Colon (tissue), 2 donors: ENCODE data around the gene MYH14.

Source experiments
- FAIRE-seq: peaks from 2 replicates; lab custom pipeline; 2012; peaks lifted over from hg19 to GRCh38; lab: Jason Lieb, UNC
- donor health status: control.
- donor health status: control.

The MYH14 gene

DNA sequence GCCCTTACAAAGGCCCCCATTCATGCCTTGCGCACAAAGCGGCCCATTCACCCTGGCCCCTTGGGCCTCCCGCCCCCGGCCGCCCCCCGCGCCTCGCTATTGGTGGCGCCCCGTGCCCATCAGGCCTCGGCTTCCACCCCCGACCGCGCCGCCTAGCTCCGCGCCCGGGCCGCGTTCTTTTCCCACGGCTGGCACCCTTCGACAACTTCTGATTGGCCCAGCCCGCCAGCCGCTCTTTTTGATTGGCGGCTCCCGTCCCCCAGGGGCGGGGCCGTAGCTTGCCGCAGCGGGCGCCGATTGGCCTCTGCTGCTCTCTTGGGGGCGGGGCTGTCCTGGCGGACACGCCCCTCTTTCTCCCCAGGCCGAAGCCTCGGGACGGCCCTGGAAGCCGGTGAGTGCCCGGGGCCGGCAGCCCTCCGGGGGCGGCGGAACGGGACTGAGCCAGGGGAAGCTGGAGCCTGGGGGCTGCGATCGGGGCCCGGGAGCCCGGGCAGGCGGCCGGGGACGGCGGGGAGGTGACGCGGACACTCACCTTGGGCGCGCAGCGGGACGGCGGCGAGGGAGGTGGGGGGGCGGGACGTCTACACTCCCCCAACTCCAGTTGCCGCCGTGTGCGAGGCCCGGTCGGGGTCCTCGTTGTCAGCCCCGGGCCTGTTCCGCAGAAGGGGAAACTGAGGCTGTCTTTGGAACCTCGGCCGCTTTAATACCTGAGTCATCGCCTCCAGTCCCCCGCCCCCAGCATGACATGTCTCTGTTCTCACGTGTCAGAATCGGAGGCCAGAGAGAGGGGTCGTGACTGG lies at the start of gene MYH14:
TSS of gene MYH14 (plus strand) at position 342 of the 800 bp plus-strand sequence. CDS start 6,744 bp downstream, outside the sequence.
- no peak for FAIRE-seq

- no peak for FAIRE-seq
Measured at GRCh38 chr19:50154529-50154928, 48.9 kb upstream of the MYH14 start.

- FAIRE-seq: no peak
Measured at GRCh38 chr19:50155520-50156109, 47.8 kb upstream of the MYH14 start.

DNA sequence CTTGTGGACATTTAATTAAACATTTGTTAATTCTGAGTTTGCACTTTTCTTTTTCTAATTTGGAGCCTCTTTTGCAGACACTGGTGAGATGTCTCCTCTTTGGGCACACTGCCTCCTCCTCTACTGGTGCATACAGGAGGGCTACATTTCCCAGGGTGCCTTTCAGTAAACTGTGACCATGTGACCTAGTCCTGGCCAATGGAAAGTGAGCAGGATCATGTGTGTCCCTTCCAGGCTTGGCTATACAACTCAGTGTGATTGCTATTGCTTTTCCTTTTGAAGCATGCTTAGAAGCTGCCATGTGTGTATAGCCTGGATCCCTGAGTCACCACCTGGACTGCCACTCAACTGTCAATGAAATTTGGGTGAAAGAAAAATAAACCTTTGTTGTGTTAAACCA lies 44.8 kb upstream of the MYH14 start:
- no peak for FAIRE-seq

- FAIRE-seq: no peak
Measured at GRCh38 chr19:50159078-50159477, 44.3 kb upstream of the MYH14 start.

DNA sequence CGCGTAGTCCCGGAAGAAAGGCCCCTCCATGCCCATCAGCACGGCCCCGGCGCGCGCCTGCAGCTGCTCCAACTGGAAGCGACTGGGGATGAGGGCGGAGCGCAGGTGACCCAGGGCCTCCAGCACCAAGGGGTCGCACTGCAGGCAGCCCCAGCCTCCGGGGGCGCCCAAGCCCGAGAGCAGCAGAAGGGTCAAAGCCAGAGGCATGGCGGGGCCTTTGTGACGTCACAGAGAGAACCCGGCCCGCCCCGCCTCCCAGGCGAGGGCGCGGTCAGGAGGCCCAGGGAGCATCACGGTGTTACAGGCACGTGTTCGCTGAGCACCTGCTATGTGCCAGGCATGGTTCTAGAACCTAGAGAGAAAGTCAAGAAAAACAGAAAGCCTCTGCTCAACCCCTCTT lies 40.4 kb upstream of the MYH14 start, which contains the start of gene IZUMO2:
TSS of gene IZUMO2 (minus strand) at position 294 of the 400 bp plus-strand sequence. CDS start at position 207, 87 bp downstream.
- FAIRE-seq: no peak

DNA sequence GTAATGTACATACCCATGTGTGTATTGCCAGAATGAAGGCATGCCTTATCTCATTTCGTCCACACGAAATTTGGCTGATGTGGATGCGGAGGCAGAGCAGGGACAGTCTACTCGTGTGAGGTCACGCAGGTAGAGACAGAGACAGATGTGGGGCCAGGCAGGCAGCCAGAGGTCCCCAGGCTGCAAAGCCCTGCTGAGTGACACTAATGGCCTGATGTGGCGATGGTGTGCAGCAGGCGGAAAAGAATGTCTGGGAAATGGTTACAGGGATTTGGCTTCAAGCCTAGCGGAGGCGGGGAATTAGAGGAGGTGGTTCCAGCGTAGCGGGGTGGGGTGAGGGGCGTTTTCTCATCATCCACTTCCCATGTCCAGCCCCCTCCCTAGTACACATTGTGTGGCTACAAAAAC lies 36.1 kb upstream of the MYH14 start:
- FAIRE-seq: no peak

DNA sequence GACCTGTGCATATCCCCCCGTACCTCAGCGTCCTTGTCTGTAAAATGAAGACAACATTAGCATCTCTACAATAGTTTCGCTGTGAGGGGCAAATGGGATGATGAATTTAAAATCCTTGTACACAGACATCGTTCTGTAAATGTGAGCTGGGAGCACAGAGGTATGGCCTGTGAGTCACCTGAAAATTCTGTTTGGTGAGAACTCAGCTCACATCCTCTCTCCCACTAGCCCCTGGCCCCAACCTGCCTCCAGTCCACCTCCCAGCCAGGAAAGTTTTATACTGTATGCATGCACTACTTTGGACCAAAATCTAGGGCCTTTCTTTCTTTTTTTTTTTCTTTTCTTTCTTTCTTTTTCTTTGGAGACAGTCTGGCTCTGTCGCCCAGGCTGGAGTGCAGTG lies 31.7 kb upstream of the MYH14 start:
- FAIRE-seq: no peak

DNA sequence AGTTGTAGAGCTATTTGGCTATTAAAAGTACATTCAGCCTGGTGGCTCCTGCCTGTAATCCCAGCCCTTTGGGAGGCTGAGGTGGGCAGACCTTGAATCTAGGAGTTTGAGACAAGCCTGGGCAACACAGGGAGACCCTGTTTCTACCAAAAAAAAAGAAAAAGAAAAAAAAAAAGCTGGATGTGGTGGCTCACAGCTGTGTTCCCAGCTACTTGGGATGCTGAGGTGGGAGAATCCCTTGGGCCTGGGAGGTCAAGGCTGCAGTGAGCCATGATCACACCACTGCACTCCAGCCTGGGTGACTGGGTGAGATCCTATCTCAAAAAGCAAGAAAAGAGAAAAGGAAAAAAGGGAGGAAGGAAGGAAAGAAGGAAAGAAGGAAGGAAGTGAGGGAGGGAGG lies 30.7 kb upstream of the MYH14 start:
- FAIRE-seq: no peak

GRCh38 chr19:50173127-50173526 lies 30.3 kb upstream of the MYH14 start:
- FAIRE-seq: no peak

GRCh38 chr19:50174100-50174793 lies 29.2 kb upstream of the MYH14 start:
- no peak for FAIRE-seq

- FAIRE-seq: no peak
Measured at GRCh38 chr19:50175924-50176323, 27.5 kb upstream of the MYH14 start.

GRCh38 chr19:50176775-50177174 lies 26.6 kb upstream of the MYH14 start:
- no peak for FAIRE-seq

GRCh38 chr19:50178320-50178719 lies 25.1 kb upstream of the MYH14 start:
- no peak for FAIRE-seq

- no peak for FAIRE-seq
Measured at GRCh38 chr19:50178859-50179537, 24.4 kb upstream of the MYH14 start.

GRCh38 chr19:50181121-50181520 lies 22.3 kb upstream of the MYH14 start:
- FAIRE-seq: no peak

DNA sequence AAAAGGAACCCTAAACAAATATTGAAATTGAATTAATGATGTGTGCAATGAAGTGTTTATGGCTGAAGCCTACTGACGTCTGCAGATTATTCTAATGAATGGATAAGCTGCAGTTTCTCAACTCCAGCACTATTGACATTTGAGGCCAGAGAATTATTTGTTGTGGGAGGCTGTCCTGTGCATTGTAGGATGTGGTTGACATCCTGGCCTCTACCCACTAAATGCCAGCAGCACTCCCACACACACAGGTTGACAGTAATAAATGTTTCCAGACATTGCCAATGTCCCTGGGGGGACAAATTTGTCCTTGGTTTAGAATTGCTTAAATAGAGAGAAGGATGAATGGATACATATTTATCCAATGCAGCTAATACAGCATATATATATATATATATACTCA lies 19.2 kb upstream of the MYH14 start:
- FAIRE-seq: no peak

- FAIRE-seq: no peak
Measured at GRCh38 chr19:50187937-50188336, 15.5 kb upstream of the MYH14 start.

GRCh38 chr19:50189331-50189730 lies 14.1 kb upstream of the MYH14 start:
- no peak for FAIRE-seq

DNA sequence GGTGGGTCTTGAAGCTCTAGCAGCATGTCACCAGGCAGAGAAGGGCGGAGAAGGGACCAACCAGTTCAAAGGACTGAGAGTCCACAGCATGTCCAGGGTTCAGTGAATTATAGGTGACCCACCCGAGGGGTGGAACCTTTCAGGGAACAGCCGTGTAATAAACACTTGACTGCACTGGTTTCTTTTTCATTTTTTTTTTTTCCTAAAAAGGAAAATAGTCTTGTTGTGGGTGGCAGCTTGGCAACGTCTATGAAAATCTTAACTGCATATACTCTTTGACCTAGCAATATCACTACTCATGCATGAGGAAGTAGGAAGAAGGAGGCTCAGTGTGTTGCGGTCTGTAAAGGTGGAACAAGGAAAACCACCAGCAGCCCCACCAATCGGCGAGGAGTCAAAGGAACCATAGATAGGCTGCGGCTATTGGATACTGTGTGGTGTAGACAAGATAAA lies 13.0 kb upstream of the MYH14 start:
- no peak for FAIRE-seq

DNA sequence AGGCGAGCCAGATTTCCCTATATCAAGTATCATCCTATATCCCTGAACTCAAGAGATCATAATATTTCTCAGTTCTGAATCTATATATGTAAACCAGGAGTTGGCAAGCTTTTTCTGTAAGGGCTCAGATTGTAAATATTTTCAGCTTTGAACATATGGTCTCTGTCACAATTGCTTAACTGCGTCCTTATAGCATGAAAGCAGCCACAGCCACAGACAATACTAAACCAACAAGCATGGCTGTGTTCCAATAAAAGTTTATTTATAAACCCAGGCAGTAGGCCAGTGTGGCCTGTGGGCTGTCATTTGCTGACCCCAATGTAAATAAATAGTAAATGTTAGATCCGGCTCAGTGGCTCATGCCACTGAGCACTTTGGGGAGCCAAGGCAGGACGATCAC lies 12.2 kb upstream of the MYH14 start:
- FAIRE-seq: no peak

DNA sequence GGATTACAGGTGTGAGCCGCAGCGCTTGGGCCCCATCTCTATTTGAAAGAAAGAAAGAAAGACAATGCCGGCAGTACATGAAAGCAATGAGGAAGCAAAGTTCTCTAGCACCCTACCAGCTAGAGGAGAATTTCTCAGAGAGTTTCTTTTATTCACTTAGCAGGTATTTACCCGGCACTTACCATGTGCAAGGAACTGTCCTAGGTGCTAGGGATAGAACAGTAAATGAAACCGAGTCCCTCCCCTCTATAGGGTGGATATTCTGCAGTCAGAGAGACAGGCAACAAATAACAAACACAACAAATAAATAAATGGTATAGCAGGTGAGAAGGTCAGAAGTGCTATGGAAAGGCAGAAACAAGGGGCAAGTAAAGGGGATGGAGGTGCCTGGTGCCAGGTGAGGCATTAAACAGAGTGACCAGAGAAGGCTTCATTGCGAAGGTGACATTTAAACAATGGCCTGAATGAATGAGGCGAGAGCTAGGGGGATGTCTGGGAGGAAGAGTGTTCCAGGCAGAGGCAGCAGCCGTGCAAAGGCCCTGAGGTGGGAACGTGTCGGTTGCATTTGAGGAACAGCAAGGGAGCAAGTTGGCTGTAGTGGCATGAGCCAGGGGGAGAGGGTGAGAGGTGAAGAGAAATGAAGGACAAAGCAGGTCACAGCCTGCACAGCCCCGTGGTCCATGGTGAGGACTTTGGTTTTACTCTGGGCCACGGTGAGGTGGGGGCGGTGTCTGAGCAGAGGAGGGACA lies 10.8 kb upstream of the MYH14 start:
- no peak for FAIRE-seq
